ENCODE results near the gene SSU72. TPM values are rescaled to one million over a fixed set of nuclear protein-coding genes. Genes with fewer than 3 reads are reported as not detected.
"Not testable (repeated sequence)": the region's sequence is repeated elsewhere in the genome, so short reads cannot be mapped to it uniquely, and the experiment has no call there.

Gene SSU72
- total RNA-seq, 1 donor from 2014 or later = 116 TPM

GRCh38 chr1:1541956-1542765, 32.5 kb downstream of the SSU72 start:
- DNase-seq (ENCODE audit: low spot score) = no peak

- DNase-seq (ENCODE audit: low spot score) = no peak
Measured at GRCh38 chr1:1540818-1541628, 33.6 kb downstream of the SSU72 start.

GRCh38 chr1:1540090-1540817, 34.4 kb downstream of the SSU72 start, which contains the start of gene TMEM240:
TMEM240 (minus strand) TSS chr1:1540624; CDS start chr1:1540346, 278 bp downstream.
- peak; percentile 74 for DNase-seq (ENCODE audit: low spot score)

GRCh38 chr1:1539310-1540089, 35.2 kb downstream of the SSU72 start:
- DNase-seq (ENCODE audit: low spot score) = no peak

- DNase-seq (ENCODE audit: low spot score) = no peak
Measured at GRCh38 chr1:1538989-1539309, 35.7 kb downstream of the SSU72 start.

- DNase-seq (ENCODE audit: low spot score) = no peak
Measured at GRCh38 chr1:1538334-1538733, 36.3 kb downstream of the SSU72 start.

GRCh38 chr1:1537626-1538250, 36.9 kb downstream of the SSU72 start:
- DNase-seq (ENCODE audit: low spot score) = no peak

GRCh38 chr1:1536938-1537546, 37.6 kb downstream of the SSU72 start:
- no peak for DNase-seq (ENCODE audit: low spot score)

GRCh38 chr1:1536019-1536937, 38.4 kb downstream of the SSU72 start:
- DNase-seq (ENCODE audit: low spot score) = no peak

- DNase-seq (ENCODE audit: low spot score) = no peak
Measured at GRCh38 chr1:1535201-1536018, 39.3 kb downstream of the SSU72 start.

- DNase-seq (ENCODE audit: low spot score) = no peak
Measured at GRCh38 chr1:1534401-1535154, 40.1 kb downstream of the SSU72 start.

GRCh38 chr1:1533894-1534291, 40.8 kb downstream of the SSU72 start:
- not testable (repeated sequence) for DNase-seq (ENCODE audit: low spot score)

GRCh38 chr1:1533176-1533893, 41.3 kb downstream of the SSU72 start:
- not testable (repeated sequence) for DNase-seq (ENCODE audit: low spot score)

GRCh38 chr1:1531947-1532346, 42.7 kb downstream of the SSU72 start:
- DNase-seq (ENCODE audit: low spot score) = no peak

- DNase-seq (ENCODE audit: low spot score) = no peak
Measured at GRCh38 chr1:1529936-1530335, 44.7 kb downstream of the SSU72 start.

- DNase-seq (ENCODE audit: low spot score) = no peak
Measured at GRCh38 chr1:1529321-1529720, 45.3 kb downstream of the SSU72 start.

Data from ureter (tissue), 1 donor.